LNCaP clone FGC (cell line): ENCODE data around the gene RAB31.

Experiments
- DNase-seq: peaks from one replicate; pipeline ENCODE4 v3.0.0-alpha.2; 2011; ENCODE audit warnings: low read depth
- H3K4me3 ChIP-seq: 2 replicates; pipeline ENCODE4 v1.5.1; 2011; ENCODE audit warnings: mild to moderate bottlenecking, low read depth, low read length, control low read depth
- TF ChIP-seq, protein P1 (sequence below): IDR thresholded peaks from 2 replicates; pipeline ENCODE4 v1.5.1; 2012; ENCODE audit warnings: mild to moderate bottlenecking; ENCODE audit not compliant: control insufficient read depth, insufficient read depth; ENCODE audit errors: extremely low read depth

The RAB31 gene

DNA sequence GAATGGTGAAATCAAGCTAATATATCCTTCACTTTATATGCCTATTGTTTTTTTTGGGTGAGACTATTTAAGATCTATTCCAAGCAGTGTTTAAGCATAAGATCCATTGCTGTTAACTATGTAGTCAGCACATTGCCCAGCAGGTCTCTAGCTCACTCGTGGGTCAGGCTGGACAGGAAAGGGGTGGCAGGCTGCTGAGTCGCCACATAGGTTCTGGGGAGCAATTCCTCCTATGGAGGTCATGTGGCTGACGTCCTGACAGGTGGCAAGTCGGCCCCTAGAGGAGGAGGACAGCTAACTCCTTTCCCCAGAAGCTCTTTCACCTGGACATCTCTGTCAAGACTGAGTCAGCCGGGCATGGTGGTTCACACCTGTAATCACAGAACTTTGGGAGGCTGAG lies 13.9 kb upstream of the RAB31 start:
- no peak overlapping the region for H3K4me3 ChIP-seq
- DNase-seq = no peak

DNA sequence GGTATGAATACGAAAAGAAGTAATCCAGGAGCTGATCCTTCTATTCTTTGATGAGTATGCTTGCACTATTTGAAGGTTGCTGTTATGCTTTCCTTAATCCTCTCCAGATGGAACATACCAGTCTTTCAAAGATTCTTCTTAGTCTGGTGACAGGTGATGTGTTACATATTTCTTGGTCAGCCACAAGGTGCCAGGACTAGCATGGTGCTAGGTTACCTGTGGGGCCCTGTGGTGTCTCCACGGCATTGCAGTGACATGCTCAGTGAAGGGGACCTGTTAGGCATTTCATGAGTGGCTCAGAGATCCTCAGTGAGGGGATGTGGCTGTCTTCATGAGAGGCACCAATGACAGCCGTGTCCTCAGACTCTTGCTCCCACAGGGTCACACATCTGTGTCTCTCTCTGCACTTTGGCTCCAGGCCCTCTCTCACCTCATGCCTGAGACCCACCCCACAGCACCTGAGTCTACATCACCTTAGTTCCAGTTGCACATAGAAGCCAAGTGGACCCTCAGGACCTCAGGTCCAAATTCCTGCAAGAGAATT lies 13.1 kb upstream of the RAB31 start:
- no peak overlapping the region for H3K4me3 ChIP-seq
- TF ChIP-seq, protein P1, sequence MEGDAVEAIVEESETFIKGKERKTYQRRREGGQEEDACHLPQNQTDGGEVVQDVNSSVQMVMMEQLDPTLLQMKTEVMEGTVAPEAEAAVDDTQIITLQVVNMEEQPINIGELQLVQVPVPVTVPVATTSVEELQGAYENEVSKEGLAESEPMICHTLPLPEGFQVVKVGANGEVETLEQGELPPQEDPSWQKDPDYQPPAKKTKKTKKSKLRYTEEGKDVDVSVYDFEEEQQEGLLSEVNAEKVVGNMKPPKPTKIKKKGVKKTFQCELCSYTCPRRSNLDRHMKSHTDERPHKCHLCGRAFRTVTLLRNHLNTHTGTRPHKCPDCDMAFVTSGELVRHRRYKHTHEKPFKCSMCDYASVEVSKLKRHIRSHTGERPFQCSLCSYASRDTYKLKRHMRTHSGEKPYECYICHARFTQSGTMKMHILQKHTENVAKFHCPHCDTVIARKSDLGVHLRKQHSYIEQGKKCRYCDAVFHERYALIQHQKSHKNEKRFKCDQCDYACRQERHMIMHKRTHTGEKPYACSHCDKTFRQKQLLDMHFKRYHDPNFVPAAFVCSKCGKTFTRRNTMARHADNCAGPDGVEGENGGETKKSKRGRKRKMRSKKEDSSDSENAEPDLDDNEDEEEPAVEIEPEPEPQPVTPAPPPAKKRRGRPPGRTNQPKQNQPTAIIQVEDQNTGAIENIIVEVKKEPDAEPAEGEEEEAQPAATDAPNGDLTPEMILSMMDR = no peak
- DNase-seq = no peak

More for the DNA sequence above, 13.9 kb upstream of the RAB31 start:
- TF ChIP-seq, protein P1 = no peak

DNA sequence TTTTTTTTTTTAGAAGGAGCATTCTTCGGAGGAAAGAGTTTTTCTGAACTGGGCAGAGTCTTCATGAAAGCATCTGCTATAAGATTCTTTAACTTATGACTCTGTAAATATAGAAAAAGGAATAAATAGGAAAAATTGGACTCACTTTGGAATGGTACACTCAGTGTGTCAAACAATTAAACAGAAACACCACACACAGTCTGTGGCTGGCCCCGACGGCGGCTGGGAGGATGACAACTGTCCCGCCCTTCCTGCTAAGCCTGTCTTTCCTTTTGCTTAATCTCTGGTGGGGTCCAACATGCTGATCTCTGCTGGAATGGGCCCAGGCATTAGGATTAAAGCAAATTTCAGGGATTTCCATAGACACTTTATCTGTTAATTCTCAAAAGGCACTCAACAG lies 12.5 kb upstream of the RAB31 start:
- no peak overlapping the region for H3K4me3 ChIP-seq
- DNase-seq = no peak
- TF ChIP-seq, protein P1 = no peak

DNA sequence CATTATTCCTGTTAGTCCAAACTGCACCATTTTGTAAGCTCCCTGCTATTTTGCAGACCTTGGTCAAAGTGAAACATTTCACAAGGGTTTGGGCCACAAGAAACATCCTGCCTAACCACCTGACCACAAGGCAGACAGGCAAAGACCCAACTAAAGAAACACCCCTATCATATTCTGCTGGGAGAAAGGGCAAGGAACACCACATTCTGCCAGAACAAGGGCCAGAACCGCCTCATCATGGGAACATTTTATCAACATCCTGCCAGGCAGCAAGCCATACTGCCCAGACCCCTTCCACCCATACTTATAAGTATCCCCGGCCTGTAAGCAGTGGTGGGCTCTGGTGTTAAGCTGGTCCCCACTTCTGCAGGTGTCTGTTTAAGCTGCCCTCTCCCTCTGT lies 12.0 kb upstream of the RAB31 start:
- no peak for DNase-seq
- no peak overlapping the region for H3K4me3 ChIP-seq
- TF ChIP-seq, protein P1 = no peak

DNA sequence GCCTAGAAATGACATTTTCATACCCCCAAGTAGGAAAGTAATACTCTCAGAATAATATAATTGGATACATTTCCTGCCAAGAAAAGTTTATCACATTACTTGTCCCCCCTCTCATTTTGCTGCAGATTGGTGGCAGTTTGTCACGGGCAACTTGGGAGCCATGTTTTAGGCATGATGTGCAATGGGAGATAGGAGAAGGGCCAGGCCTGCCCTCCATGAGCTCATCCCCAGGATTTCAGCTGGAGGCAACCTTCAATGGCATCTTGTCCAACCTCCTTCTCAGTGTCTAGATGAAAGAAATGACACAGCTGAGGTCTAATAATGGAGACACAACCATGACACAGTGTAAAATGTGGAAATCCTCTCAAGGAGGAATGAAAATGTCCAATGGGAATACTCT lies 11.4 kb upstream of the RAB31 start:
- no peak for DNase-seq

DNA sequence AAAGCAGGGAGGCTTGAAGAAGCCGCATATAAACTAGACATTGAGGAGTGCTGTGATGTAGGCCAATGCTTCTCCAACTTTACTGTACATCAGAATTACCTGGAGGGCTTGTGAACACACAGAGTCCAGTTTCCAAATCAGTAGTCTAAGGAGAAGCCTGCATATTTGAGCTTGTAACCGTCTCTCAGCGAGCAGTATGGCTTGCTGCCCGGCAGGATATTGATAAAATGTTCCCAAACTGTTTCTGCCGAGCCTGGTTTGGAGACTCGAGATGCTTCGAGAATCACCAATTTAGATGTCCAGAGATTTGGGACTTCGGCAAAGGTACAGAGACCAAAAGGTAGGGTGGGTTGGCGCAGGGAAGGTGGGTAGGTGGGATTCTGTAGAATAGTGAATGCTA lies 11.0 kb upstream of the RAB31 start:
- no peak overlapping the region for H3K4me3 ChIP-seq
- TF ChIP-seq, protein P1 = no peak
- no peak for DNase-seq

More for the DNA sequence above, 11.4 kb upstream of the RAB31 start:
- no peak overlapping the region for H3K4me3 ChIP-seq
- TF ChIP-seq, protein P1 = no peak

DNA sequence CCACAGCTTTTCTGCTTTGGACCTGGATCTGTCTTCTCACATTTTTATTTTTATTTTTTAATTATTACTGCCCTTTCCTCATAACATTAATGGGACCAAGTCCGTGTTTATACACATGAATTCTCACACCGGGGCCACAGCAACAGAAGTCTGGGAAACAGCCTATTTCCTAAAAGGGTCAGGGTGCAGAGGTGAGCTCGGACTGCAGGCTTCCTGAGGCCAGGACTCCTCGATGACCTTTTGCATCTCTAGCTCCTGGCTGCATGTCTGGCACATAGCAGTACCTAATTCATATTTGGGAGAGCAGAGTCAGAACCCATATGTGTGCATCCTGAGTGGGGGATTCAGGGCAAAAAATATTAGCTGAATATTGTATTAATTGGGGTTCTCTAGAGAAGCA lies 9.6 kb upstream of the RAB31 start:
- TF ChIP-seq, protein P1 = no peak
- H3K4me3 ChIP-seq = no peak overlapping the region
- DNase-seq = no peak
